IMR-90 (cell line): ENCODE results near the gene SFXN2. TPM values are rescaled to one million over a fixed set of nuclear protein-coding genes. Genes with fewer than 3 reads are reported as not detected.

Source experiments
- ATAC-seq: fragments of 200-7000 bp; cut with Tn5 transposase; 2 replicates; pipeline ENCODE4 v1.9.1; 2020; ENCODE audit warnings: low read depth, mild to moderate bottlenecking, moderate library complexity
- Bru-seq: library from RNA; stranded (reverse); fragments of 400-500 nt; gene quantifications from one replicate; lab custom pipeline; 2021; lab: Mats Ljungman, UMichigan
- BruChase-seq, 2 experiments: library from RNA; stranded (reverse); fragments of 400-500 nt; gene quantifications; one replicate each; lab custom pipeline; 2021; lab: Mats Ljungman, UMichigan
- BruUV-seq: library from RNA; stranded (reverse); fragments of 400-500 nt; replicated peaks from 2 replicates; lab custom pipeline; 2021; lab: Mats Ljungman, UMichigan
- CTCF ChIA-PET: fragments of 300-600 bp; formaldehyde crosslinking; extraction: SDS; loops from one replicate; lab custom pipeline; 2021; ENCODE audit warnings: antibody characterized with exemption; lab: Yijun Ruan, JAX
- POLR2A ChIA-PET: fragments of 300-600 bp; sonication (Branson Sonifier 250); formaldehyde crosslinking; loops from one replicate; lab custom pipeline; 2022; ENCODE audit warnings: antibody characterized with exemption; ENCODE audit not compliant: unreplicated experiment; lab: Charles Lee
- DNase-seq: peaks from one replicate; pipeline ENCODE4 v3.0.0; 2013
- H2AFZ ChIP-seq: replicated peaks from 2 replicates; pipeline ENCODE3; 2013; ENCODE audit warnings: low read length, mild to moderate bottlenecking; ENCODE audit not compliant: poor library complexity
- H2AK5ac ChIP-seq: 2 replicates; pipeline ENCODE4 v1.6.1; 2013; ENCODE audit warnings: low read depth, low read length, inconsistent platforms
- H2AK9ac ChIP-seq: replicated peaks from 2 replicates; pipeline ENCODE3; 2013; ENCODE audit warnings: mild to moderate bottlenecking, low read depth, low read length, moderate library complexity; ENCODE audit not compliant: poor library complexity
- H2BK120ac ChIP-seq: 2 replicates; pipeline ENCODE4 v1.6.1; 2013; ENCODE audit warnings: low read depth, low read length, inconsistent platforms
- H2BK15ac ChIP-seq: 3 replicates; pipeline ENCODE4 v1.6.1; 2013; ENCODE audit warnings: low read depth, low read length, inconsistent platforms
- H2BK20ac ChIP-seq: 2 replicates; pipeline ENCODE4 v1.6.1; 2013; ENCODE audit warnings: low read depth, mild to moderate bottlenecking, inconsistent platforms, low read length, moderate library complexity
- H2BK5ac ChIP-seq: 2 replicates; pipeline ENCODE4 v1.6.1; 2013; ENCODE audit warnings: mild to moderate bottlenecking, low read depth, low read length, inconsistent platforms; ENCODE audit not compliant: poor library complexity, severe bottlenecking
- H3K14ac ChIP-seq: replicated peaks from 2 replicates; pipeline ENCODE4 v1.6.1; 2013; ENCODE audit warnings: low read depth, low read length, inconsistent platforms
- H3K18ac ChIP-seq: 2 replicates; pipeline ENCODE4 v1.6.1; 2013; ENCODE audit warnings: low read depth, low read length, control low read depth
- H3K23ac ChIP-seq: 2 replicates; pipeline ENCODE4 v1.6.1; 2013; ENCODE audit warnings: low read depth, low read length, inconsistent platforms
- H3K27ac ChIP-seq: 2 replicates; pipeline ENCODE4 v1.5.1; 2013; ENCODE audit warnings: mild to moderate bottlenecking, control low read depth, low read length; ENCODE audit not compliant: insufficient read depth
- H3K27me3 ChIP-seq: 2 replicates; pipeline ENCODE4 v1.6.1; 2013; ENCODE audit warnings: low read length; ENCODE audit not compliant: control insufficient read depth, insufficient read depth
- H3K36me3 ChIP-seq: 2 replicates; pipeline ENCODE4 v1.6.1; 2013; ENCODE audit warnings: low read length, mixed read lengths; ENCODE audit not compliant: control insufficient read depth, insufficient read depth
- H3K4ac ChIP-seq: 2 replicates; pipeline ENCODE4 v1.6.1; 2013; ENCODE audit warnings: low read depth, low read length, inconsistent platforms
- H3K4me1 ChIP-seq: 2 replicates; pipeline ENCODE4 v1.6.1; 2013; ENCODE audit warnings: low read length, mixed read lengths; ENCODE audit not compliant: control insufficient read depth, insufficient read depth
- H3K4me2 ChIP-seq: 2 replicates; pipeline ENCODE4 v1.6.1; 2013; ENCODE audit warnings: low read depth, mild to moderate bottlenecking, control low read depth, low read length, moderate library complexity
- H3K4me3 ChIP-seq: 2 replicates; pipeline ENCODE4 v1.5.1; 2013; ENCODE audit warnings: low read depth, mild to moderate bottlenecking, control low read depth, low read length, moderate library complexity; ENCODE audit not compliant: insufficient read depth
- H3K56ac ChIP-seq: 2 replicates; pipeline ENCODE4 v1.6.1; 2013; ENCODE audit warnings: low read length, inconsistent platforms; ENCODE audit not compliant: insufficient read depth; ENCODE audit errors: extremely low read depth
- H3K79me1 ChIP-seq, 2 experiments: 2 replicates each; pipeline ENCODE4 v1.6.1; 2013; ENCODE audit warnings: low read length in 2 of 2, inconsistent platforms in 1 of 2, low read depth in 1 of 2
- H3K9ac ChIP-seq: 2 replicates; pipeline ENCODE4 v1.6.1; 2013; ENCODE audit warnings: low read depth, low read length, control low read depth
- H3K9me1 ChIP-seq: 2 replicates; pipeline ENCODE4 v1.6.1; 2013; ENCODE audit warnings: low read length, inconsistent platforms; ENCODE audit not compliant: insufficient read depth
- H3K9me3 ChIP-seq: 2 replicates; pipeline ENCODE4 v1.6.1; 2013; ENCODE audit warnings: low read length; ENCODE audit not compliant: control insufficient read depth, insufficient read depth
- H4K20me1 ChIP-seq: 2 replicates; pipeline ENCODE4 v1.6.1; 2013; ENCODE audit warnings: low read length, inconsistent platforms; ENCODE audit not compliant: insufficient read depth
- H4K5ac ChIP-seq: 2 replicates; pipeline ENCODE4 v1.6.1; 2013; ENCODE audit warnings: mild to moderate bottlenecking, low read depth, low read length, control low read depth
- H4K8ac ChIP-seq, 2 experiments: 2 replicates each; pipeline ENCODE4 v1.6.1; 2013; ENCODE audit warnings: low read depth in 2 of 2, low read length in 2 of 2, control low read depth in 1 of 2, inconsistent platforms in 1 of 2
- H4K91ac ChIP-seq: 2 replicates; pipeline ENCODE4 v1.6.1; 2013; ENCODE audit warnings: low read depth, low read length, inconsistent platforms; ENCODE audit not compliant: insufficient read depth
- CHD1 ChIP-seq: IDR thresholded peaks from 2 replicates; pipeline ENCODE4 v1.6.1; 2012; ENCODE audit warnings: low read depth, low read length, improper control_type of control experiment
- MXI1 ChIP-seq: IDR thresholded peaks from 2 replicates; pipeline ENCODE4 v1.6.1; 2012; ENCODE audit warnings: low read depth, mild to moderate bottlenecking, low read length, moderate library complexity, borderline replicate concordance
- WGBS, 2 experiments: methylation state at CpG; one replicate each; pipeline versions ENCODE4 v1.1.5 to v1.1.7; 2013; ENCODE audit warnings: missing lambda C conversion rate in 2 of 2; ENCODE audit not compliant: insufficient read length in 1 of 2; ENCODE audit errors: extremely low coverage in 2 of 2; 5-methylcytosine and 5-hydroxymethylcytosine counted together
- dilution Hi-C: fragments of 300-500 bp; cut with HindIII; formaldehyde crosslinking; loops from one replicate; pipeline ENCODE4 v1.14.3; 2018; ENCODE audit warnings: low sequenced_read_pairs; ENCODE audit not compliant: unreplicated experiment
- in situ Hi-C: fragments of 300-500 bp; cut with MboI; formaldehyde crosslinking; loops from 3 replicates; pipeline ENCODE4 v1.14.3; 2019; ENCODE audit warnings: low sequenced_read_pairs, inconsistent platforms, mixed read lengths
- intact Hi-C: fragments of 100-400 bp; cut with micrococcal nuclease; formaldehyde crosslinking; loops from 2 replicates; pipeline ENCODE4 v1.10.0; 2022
- long read RNA-seq: library from polyadenylated mRNA; unstranded; transcript quantifications from one replicate; pipeline ENCODE4 v2.0.0, GENCODE V29; 2021; ENCODE audit not compliant: unreplicated experiment
- polyA plus RNA-seq, 3 experiments: library from polyadenylated mRNA; depleted of rRNA; stranded (reverse); fragments of >200 nt; gene quantifications; 2 replicates each; pipeline ENCODE4 v1.2.3, GENCODE V29; 2012; ENCODE audit warnings: low replicate concordance in 1 of 3
- total RNA-seq: library from RNA; depleted of rRNA; stranded (reverse); fragments of >200 nt; gene quantifications from 2 replicates; pipeline ENCODE4 v1.2.3, GENCODE V29; 2012; rRNA removed

SFXN2 gene
- total RNA-seq (4.2 and 11.7 TPM in 2 replicates), polyA plus RNA-seq (2012; rRNA removed) (6.9 TPM in 2 replicates), Bru-seq, nascent RNA (percentile 60 among the genes with signal in this experiment), BruChase-seq, experiment 1, labeled RNA remaining after a 6-hour chase (percentile 79 among the genes with signal in this experiment), BruChase-seq, experiment 2, labeled RNA remaining after a 2-hour chase (percentile 68 among the genes with signal in this experiment)
- polyA plus RNA-seq (2012; cell fraction: cytosol; rRNA removed): 4.3 and 7.5 TPM in 2 replicates
- polyA plus RNA-seq (2012; cell fraction: nucleus; rRNA removed; ENCODE audit: low replicate concordance): 11.8 and 18.9 TPM in 2 replicates
- long read RNA-seq, partial matches to known transcripts: 1 of 2 reads
- long read RNA-seq, other reads (novel, unspliced or antisense): 1 of 2 reads

GRCh38 chr10:102714621-102715455, at the start of gene SFXN2:
TSS of gene SFXN2 (plus strand) at chr10:102714636. CDS start at chr10:102726637, 12,001 bp downstream.
- 0 out of 2 replicates have a peak within 1 kb of the TSS, but pooled peaks have one; percentile 29 for H2BK20ac ChIP-seq
- H3K4me1 ChIP-seq: peaks cover 9% of the 10 kb centered on the region
- DNase-seq (no peak), ATAC-seq (peak; percentile 1; the same call in 1 of the 2 replicates)
- POLR2A ChIA-PET: interaction anchor here (0.6 kb wide), 1 partner anchor 443 kb away, joined by 3 read pairs; no protein-coding TSS in a partner anchor
- dilution Hi-C loops (no loop called here), intact Hi-C loops (loop anchor here (1.0 to 5.0 kb wide), 2 partner anchors 69 to 213 kb away; partner anchors contain the start of genes ACTR1A and SUFU), in situ Hi-C loops (no loop called here)
- H3K4me2 ChIP-seq: peak within 1 kb of the TSS; percentile 83
- peak within 1 kb of the TSS; percentile 74 for H3K9ac ChIP-seq
- CTCF ChIA-PET: interaction anchor here (0.5 to 3.1 kb wide), 4 partner anchors 36 to 316 kb away, joined by 3 to 13 read pairs (median 4); no protein-coding TSS in a partner anchor
- H3K18ac ChIP-seq: peak within 1 kb of the TSS; percentile 53
- TF ChIP-seq MXI1 (peak; percentile 79; the same call in 1 of the 2 replicates), CHD1 (no peak)
- peak within 1 kb of the TSS; percentile 79 for H4K91ac ChIP-seq
- H3K36me3 ChIP-seq: no peaks in the 10 kb centered on the region
- H3K9me3 ChIP-seq: no peaks in the 10 kb centered on the region
- BruUV-seq: no TSS peak
- H4K5ac ChIP-seq: peak within 1 kb of the TSS; percentile 27
- peak within 1 kb of the TSS; percentile 29; the same call in 2 of the 3 replicates for H2BK15ac ChIP-seq
- no peaks in the 10 kb centered on the region for H3K27me3 ChIP-seq
- H3K27ac ChIP-seq: peak within 1 kb of the TSS; percentile 86
- peak within 1 kb of the TSS; percentile 97 for H3K14ac ChIP-seq
- peak within 1 kb of the TSS; percentile 29 to 78; a peak in 3 of 4 replicates for H4K8ac ChIP-seq
- peak within 1 kb of the TSS; percentile 74 for H2BK120ac ChIP-seq
- peak within 1 kb of the TSS; percentile 75 for H2BK5ac ChIP-seq
- peak within 1 kb of the TSS; percentile 79 for H3K4ac ChIP-seq
- H2AK5ac ChIP-seq: peak within 1 kb of the TSS; percentile 81
- H3K23ac ChIP-seq: peak within 1 kb of the TSS; percentile 98
- peak within 1 kb of the TSS; percentile 87 for H2AFZ ChIP-seq
- H3K9me1 ChIP-seq: peaks cover 10% of the 10 kb centered on the region
- peaks cover 11% of the 10 kb centered on the region; the same call in 1 of the 2 replicates for H4K20me1 ChIP-seq
- H2AK9ac ChIP-seq: peak within 1 kb of the TSS; percentile 95
- peaks cover 30 to 63% of the 10 kb centered on the region in 2 experiments for H3K79me1 ChIP-seq
- peak within 1 kb of the TSS; percentile 96 for H3K56ac ChIP-seq
- H3K4me3 ChIP-seq: peak within 1 kb of the TSS; percentile 81
- WGBS, 2 experiments: 5% methylated on average over 16 of the region's 46 CpGs; no CpG with 5 or more reads in 1 of the 2 experiments
